ENCODE data around the gene MARCOL. TPM values are rescaled to one million over a fixed set of nuclear protein-coding genes. Genes with fewer than 3 reads are reported as not detected.

Gene MARCOL
- total RNA-seq, result not detected in 2 replicates

DNA sequence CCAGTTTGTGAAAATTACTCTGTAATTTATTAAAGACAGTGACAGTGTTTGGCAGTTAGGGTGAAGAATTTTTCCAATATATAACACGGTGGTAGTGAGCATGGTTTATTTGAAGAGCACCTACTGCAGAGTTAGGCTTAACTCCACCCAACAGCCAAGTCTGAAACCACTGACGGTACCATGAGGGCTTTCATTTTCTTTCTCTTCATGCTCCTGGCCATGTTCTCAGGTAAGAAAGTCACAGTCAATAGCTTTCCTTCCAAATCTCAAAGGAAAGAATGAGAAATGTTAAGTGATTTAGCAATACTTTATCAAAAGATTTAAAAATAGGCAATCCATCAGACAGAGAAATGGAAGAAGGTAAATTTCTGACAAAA, at the start of gene MARCOL:
Gene MARCOL, plus strand, starts transcription at position 108 of the 377 bp plus-strand sequence. Its CDS starts 73 bp downstream, at position 181.

DNA sequence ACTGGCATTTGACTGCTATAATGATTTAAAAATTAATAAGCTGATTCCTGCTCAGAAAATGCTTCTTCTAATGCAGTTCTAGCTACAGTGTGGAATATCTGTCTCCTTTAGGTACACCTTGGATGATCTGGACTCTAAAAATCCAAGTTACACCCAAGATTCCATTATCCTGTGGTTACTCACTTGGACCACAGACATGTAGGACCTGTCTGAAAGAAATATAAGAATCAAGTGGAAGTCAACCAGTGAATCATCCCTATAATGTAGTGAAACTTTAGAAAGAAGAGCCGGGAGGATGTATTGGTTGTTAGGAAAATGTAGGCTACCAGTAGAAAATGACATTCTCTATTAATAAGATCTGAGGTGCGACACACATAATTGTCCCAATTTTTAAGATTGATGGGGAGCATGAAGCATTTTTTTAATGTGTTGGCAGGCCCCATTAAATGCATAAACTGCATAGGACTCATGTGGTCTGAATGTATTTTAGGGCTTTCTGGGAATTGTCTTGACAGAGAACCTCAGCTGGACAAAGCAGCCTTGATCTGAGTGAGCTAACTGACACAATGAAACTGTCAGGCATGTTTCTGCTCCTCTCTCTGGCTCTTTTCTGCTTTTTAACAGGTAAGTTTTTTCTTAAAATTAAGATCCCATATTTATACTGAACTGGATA, 35.7 kb upstream of the MARCOL start, which contains the start of gene SPINK6:
Gene SPINK6, plus strand, starts transcription at position 512 of the 673 bp plus-strand sequence. Its CDS starts 55 bp downstream, at position 567.

DNA sequence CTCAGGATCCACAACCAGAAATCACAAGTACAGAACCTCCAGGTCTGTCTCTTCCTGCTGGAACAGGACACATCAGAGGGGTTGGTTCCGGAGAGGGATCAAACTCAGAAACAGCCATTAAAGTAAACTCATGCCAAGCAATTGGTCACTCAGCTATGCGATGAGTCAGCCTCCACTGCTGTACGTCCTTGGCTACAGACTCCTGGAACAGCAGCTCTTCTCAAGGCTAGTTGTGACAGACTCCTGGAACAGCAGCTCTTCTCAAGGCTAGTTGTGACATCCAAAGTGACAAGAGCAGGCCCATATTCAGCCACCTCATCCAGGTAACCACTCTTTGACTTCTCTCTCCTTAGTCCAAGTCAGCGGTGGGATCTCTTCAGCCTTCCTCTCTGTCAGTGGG, 30.2 kb downstream of the MARCOL start, which contains the start of gene SPINK13:
Gene SPINK13, plus strand, starts transcription at position 229 of the 400 bp plus-strand sequence. CDS start 1,279 bp downstream, outside the sequence.

Small RNA genes within 50 kb of the gene (small RNA-seq; reads per million reads assigned to genes)
- gene HMGN1P16 (ENCODE audit: low replicate concordance), result not detected

Other genes starting within 250 kb of the MARCOL start
- under 0.01 TPM in 1 of 2 replicates, not detected in the other for gene SPINK5, start 174.5 kb upstream of the MARCOL start, total RNA-seq
- not detected in 2 replicates for gene SPINK14, start 70.0 kb upstream of the MARCOL start, total RNA-seq
- not detected in 2 replicates for gene SPINK6, start 35.5 kb upstream of the MARCOL start, total RNA-seq
- not detected in 2 replicates for gene SPINK13, start 30.3 kb downstream of the MARCOL start, total RNA-seq
- not detected in 2 replicates for gene SPINK7, start 73.9 kb downstream of the MARCOL start, total RNA-seq
- not detected in 2 replicates for gene SPINK9, start 97.0 kb downstream of the MARCOL start, total RNA-seq
- 55.8 and 72.9 TPM in 2 replicates for gene FBXO38, start 145.4 kb downstream of the MARCOL start, total RNA-seq

Data from placental pericyte (primary cell).